Transverse colon (tissue), 3 donors: ENCODE results near the gene TRMT2A.

Source experiments
- CTCF ChIP-seq, 5 experiments: fragments of 200-600 bp in 3 of 5; fragments of 450-650 bp in 2 of 5; sonication (generic) in 3 of 5; IDR thresholded peaks; 1 replicate in 2 of 5; 2 replicates in 3 of 5; pipeline ENCODE4 v1.5.1; 2016 to 2017; ENCODE audit warnings: antibody characterized with exemption in 5 of 5, inconsistent platforms in 3 of 5, mild to moderate bottlenecking in 2 of 5, moderate library complexity in 1 of 5
- POLR2A ChIP-seq: fragments of 450-650 bp; IDR thresholded peaks from one replicate; pipeline ENCODE4 v1.6.1; 2016; ENCODE audit warnings: antibody characterized with exemption, mild to moderate bottlenecking, moderate library complexity

- TF ChIP-seq CTCF (IDR thresholded peaks at IDR 0.05) (no peak), POLR2A (no peak)
These were observed 34.2 kb upstream of the TRMT2A start for GRCh38 chr22:20151276-20151588.
